ENCODE measurements around the gene CAPN12.

Gene CAPN12

DNA sequence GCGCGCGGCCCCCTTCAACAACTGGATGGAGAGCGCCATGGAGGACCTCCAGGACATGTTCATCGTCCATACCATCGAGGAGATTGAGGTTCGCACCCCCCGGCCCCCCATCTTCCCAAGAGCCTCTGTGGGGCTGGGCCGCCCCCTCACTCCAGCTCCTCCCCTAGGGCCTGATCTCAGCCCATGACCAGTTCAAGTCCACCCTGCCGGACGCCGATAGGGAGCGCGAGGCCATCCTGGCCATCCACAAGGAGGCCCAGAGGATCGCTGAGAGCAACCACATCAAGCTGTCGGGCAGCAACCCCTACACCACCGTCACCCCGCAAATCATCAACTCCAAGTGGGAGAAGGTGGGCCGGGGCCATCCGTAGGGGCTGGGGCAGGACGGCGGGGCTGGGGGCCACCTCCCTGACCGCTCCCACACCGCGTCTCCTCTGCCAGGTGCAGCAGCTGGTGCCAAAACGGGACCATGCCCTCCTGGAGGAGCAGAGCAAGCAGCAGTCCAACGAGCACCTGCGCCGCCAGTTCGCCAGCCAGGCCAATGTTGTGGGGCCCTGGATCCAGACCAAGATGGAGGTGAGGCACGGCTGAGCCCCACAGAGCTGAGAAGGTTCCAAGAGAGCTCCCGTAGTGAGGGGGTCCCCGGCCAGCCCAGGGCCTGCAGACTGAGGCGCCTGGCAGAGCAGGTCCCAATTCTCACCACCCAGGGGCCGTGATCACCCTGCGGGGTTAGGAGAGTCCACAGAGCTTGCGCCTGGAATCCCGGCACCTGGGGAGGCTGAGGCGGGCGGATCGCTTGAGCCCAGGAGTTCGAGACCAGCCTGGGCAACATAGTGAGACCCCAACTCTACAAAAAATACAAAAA lies 20.1 kb downstream of the CAPN12 start:
- no peak for DNase-seq

DNA sequence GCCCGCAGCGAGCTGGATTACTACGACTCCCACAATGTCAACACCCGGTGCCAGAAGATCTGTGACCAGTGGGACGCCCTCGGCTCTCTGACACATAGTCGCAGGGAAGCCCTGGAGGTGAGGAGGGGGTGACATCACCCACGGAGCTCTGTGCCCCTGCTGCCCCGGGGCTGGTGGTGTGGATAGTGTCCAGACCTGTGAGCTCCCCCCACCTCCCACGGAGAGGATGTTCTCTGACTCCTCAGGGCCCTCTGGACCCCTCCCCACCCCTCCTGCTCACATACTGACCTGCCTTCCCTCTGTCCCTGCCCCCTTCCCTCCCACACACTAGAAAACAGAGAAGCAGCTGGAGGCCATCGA lies 20.7 kb downstream of the CAPN12 start:
- DNase-seq: no peak

DNA sequence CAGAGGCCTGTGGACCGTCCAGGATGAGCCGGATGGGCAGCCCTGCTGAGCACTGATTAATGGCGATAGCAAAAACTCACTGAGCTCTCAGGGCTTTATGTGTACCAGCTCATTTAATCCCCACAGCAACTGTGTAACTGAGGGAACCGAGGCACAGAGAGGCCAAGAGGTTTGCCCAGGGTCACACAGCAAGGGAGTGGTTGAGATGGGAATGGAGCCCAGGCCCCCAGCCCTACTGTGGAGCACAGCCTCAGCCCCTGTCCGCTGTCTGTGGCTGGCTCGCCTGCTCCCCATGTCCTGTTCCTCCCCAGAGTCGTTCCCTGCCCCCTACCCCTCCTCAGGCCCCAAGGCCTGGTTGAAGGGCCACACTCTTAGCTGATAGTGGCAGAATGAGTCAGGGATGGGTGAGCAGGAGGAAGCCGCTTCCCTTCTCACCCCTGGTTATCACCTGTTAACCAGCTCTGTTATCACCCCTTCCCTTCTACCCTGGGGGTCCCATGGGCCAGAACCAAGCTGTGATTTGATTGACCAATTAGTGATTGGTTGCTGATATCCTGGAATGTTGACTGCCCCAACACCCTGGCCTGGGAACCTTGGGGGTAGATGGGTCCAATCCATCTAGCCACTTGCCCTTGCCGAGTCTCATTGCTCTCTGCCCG lies 21.2 kb downstream of the CAPN12 start:
- DNase-seq: no peak

DNA sequence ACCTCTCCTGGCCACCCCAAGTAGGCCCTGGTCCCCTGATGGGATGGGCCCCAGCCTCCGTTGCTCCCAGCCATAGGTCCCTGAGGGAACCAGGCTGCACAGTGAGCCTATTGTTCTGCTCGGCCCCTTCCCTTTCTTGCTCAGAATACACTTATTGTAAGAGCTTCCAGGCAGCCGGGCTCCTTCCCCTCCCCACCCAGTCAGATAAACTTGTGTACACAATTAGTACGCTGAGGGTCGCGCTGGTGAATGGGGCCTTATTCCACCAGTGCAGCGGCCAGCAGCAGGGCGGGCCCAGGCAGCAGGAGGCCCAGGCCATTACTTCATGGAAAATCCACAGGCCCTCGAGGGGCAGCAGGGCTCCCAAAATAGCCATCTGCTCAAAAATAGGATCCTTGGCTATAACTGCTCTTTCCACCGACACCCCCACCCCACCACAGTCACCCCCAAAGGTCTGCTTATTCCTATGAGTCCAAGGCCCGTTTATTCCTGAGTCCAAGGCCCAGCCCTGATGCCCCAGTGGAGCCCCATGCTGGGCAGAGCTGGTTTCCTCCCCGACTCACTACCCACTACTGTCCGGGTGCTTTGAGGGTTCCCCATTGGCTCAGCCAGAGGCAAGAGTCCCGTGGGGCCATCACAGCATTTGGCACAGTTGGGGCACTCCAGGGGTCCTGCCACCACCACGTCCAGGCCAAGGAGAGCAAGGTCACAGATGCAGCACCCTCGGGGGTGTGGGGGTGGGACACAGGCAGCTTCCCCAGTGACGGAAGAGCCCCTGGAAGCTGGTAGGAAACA lies 22.1 kb downstream of the CAPN12 start:
- no peak for DNase-seq

DNA sequence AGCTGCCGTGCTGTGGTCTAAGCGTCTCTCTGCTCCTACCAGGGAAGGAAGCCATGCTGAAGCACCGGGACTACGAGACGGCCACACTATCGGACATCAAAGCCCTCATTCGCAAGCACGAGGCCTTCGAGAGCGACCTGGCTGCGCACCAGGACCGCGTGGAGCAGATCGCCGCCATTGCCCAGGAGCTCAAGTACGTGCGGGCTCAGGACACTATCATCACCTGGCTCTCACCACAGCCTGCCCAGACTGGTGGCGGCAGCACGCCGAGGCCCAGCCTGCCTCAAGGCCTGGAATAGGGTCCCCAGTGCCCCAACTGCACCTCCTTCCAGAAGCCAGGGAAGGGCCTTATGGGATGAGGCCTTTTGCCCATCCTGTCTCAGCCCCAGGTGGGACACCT lies 22.8 kb downstream of the CAPN12 start:
- DNase-seq: no peak

DNA sequence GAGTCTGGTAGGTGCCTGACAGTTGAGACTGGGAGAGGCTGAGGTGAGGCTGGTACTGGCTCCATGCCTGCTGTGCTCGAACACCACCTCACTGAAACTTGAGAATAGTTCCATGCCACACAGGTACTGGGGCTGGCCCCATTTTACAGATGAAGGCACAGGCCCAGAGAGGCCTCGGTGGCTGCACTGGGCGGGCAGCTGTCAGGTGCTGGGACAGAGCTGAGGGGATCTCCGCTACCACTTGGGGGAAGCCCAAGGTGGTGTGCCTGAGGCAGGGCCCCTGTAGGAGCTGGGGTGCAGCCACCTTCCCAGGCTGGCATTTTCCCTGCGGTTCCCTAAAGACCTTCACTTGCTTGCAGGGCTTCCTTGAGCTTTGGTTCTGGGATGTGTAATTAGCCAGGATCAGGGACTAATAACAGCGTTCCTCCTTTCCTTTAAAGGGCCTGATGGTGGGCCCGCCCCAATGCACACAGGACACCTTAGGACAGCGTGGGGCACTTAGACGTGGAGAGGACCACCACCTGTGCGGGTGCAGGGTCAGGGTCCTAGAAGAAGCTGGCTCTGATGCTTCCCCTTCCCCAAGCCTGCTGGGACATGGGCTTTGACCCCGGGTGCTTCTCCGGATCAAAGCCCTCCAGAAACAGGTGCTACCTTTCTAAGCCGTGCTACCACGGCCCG lies 23.6 kb downstream of the CAPN12 start:
- no peak for DNase-seq

DNA sequence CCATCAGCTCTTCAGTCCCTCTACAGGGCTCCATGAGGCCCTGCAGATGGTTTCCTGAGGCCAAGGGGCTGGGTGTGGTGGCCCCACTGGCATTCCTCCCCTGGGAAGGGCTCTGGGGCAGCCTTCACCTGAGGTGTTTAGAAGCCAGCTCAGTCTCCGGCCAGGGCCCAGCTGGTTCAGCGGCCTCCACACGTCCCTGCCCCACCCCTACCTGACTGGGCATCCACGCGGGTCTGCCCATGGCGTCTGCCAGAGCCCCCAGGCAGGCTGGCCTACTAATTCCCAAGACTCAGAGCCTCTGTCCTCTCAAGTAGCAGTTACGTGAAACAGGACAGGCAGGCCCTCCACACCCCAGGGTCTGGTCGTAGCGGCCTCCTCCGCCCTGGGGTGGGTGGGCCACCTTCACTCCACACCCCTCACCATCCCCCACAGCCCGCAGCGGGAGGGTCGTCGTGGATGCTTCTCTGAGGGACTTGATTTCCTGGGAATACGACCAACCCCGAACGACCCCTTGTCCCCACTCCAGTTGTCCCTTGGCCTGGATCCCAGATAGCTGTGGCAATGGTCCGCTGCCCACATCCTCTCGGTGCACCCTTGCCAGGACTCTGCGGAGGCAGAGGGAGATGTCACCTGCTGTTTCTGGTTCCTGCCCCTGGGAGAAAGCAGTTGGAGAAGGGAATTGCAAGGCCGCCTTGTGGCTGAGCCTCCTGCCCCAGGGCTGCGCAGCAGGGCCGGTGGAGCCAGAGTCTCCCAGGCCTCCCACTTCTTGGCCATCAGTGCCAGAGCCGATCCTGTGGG lies 24.3 kb downstream of the CAPN12 start:
- DNase-seq: no peak

DNA sequence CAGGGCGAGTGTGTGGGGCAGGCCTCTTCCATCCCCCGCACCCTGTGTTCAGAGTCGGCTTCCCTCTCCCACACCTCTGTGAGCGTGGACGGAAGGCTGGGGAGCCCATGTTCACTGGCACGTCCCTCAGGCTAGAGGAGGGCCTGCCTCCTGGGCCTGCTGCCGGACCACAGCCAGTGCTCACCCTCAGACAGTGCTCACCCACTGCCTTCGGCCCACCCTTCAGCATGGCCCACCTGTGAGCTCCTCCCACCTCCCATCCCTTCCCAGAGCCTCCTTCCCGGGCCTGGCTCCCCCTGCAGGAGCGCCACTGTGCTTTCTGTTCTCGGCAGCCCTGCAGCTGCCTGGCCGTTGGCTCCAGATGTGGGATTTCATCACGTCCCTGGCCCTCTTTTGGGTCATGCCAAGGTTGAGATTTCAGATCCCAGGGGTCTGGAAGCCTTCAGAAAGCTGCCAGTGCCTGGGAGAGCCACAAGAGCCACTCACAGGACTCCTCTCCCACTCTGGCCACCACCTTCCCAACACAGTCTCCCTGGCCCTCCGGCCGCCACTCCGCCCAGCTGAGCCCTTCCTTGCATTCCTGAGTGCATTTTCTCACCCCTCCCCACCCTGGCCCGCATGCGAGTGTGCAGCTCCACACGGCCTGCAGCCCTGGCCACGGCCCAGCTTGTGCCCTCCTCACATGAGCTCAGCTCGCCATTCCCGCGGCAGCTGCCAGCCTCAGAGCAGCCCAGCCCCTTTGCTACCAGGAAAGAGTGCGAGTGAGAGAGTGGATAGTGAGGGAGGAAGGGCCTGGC lies 25.3 kb downstream of the CAPN12 start:
- DNase-seq: no peak

DNA sequence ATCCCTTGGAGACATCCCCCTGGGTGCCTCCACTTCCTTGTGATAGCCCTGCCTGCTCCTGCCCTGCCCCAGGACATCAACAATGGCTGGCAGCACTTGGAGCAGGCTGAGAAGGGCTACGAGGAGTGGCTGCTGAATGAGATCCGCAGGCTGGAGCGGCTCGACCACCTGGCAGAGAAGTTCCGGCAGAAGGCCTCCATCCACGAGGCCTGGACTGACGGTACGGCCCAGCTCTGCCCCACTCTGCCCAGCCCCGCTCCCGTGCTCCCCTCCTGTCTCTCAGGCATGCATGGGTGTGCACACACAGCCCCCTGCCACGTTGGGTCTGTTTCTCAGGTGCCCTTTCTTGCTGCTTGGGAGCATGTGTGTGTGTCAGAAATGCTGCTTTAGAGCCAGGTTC lies 26.4 kb downstream of the CAPN12 start:
- DNase-seq: no peak

DNA sequence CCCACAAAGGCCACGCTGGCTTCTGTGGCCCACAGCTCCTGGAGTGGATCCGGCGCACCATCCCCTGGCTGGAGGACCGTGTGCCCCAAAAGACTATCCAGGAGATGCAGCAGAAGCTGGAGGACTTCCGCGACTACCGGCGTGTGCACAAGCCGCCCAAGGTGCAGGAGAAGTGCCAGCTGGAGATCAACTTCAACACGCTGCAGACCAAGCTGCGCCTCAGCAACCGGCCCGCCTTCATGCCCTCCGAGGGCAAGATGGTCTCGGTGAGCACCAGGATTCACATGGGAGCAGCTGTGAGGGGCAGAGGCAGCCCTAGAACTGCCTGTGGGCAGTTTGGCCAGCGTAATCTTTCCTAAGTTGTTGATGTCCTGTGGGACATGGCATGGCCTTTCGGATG lies 27.2 kb downstream of the CAPN12 start:
- no peak for DNase-seq

DNA sequence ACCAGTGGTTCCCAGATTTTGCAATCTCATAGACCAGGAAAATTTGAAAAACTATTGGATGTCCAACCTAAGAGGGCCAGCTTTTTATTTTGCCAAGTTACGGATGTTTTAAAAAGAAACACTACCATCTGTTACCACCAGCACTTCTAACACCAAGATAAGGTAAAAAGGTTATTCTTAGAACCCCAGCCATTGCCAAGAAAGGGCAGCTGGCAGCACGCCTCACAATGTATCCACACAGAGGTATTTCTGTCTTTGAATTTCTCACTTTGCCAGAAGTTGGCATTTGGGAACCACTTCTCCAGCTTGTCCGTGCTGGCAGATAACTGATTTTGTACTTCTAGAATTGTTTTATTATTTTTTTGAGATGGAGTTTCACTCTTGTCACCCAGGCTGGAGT lies 28.7 kb downstream of the CAPN12 start:
- no peak for DNase-seq

DNA sequence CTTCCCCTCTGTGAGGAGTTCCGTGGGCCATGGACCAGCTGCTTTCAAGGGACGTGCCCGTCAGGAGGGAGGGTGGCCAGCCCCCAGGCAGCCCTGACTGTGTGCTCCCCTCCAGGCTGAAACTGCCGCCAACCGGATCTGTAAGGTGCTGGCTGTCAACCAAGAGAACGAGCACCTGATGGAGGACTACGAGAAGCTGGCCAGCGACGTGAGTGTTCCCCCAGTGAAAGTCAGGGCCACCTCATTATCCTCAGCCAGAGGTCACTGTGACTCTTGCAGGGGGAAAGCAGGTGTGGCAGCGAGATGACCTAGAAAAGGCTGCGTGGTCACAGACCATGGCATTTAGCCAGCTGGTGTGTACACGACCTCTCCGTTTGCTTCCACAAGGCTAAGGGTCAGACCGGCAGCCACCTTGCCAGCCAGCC lies 29.9 kb downstream of the CAPN12 start:
- no peak for DNase-seq

DNA sequence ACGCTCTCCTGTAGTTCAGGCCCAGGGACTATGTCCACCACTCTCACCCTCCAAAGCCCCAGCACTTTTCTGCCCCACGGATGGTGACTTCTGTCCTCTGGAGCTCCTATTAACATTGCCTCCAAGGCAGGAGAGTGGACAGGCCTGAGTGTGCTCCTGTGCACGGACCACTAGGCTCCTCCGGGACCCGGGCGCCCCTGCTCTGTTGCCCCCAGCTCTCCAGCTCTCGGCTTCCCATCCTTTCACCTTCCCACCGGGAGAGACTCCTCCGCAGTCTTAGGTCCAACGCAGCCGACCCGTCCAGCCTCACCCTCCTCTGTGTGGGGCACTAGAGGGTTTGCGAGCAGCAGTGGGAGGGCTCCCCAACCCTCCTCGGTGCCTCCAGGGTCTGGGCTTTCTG lies 30.4 kb downstream of the CAPN12 start:
- no peak for DNase-seq

DNA sequence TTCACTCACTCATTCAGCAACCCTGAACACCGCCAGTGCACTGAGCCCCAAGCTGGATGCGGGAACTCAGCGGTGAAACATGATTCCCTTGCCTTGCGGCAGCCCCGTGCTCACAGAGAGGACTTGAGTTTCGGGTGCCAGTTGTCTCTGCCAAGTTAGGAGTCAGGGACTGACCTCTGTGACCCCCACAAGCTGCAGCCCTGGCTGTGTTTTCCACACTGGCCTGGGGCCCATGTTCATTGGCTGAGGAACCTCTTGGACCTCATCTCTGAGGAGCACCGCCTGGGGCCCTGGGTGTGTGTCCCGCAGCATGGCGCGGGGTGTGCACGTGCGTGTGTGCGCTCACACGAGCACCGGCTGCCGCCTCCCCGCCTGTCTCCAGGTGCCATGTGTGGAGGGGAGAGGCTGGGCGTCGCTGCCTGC lies 31.0 kb downstream of the CAPN12 start:
- DNase-seq: no peak

DNA sequence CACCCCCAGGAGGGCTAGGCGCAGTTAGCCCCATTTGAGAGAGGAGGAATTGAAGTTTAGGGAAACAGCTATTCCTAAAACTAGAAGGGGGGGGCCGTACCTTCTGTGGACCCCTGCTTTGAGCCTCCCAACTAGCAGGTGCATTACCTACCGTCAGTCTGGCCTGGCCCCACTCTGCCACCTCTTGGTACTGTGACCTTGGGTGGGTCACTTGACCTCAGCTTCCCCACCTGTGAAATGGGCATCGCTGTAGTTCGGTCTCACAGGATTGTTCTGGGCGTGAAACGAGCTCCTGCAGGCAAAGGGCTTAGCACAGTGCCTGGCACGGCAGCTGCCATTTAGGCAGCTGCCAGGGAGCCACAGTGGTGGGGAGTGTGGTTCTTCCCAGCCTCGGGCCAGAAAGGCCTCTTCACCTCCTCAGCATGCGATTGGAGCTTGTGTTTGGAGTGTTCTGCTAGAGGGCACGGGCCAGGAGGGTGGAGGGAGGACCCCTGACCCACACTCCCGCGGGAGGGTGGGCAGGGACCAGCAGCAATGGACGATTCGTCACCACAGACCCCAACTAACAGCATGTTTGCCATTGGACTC lies 32.0 kb downstream of the CAPN12 start:
- no peak for DNase-seq

DNA sequence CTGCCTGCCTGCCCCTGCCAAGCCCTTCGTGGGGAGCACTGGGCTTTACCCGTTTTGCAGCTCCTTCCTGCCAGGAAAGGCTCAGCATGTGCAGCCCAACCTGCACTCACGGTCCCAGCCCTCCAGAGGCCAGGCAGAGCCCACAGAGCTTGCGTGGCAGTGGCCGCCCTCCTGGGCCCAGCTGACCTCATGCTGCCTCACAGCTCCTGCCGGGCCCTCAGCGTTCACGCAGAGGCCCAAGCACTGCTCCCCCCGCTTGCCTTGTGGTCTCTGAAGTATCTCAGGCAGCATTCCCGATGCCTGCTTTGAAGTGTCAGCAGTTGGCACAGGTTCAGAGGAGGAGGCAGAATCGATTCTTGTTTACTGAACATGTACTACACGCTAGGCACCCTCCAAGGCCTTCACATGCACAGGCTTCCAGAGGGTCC lies 32.5 kb downstream of the CAPN12 start:
- no peak for DNase-seq

DNA sequence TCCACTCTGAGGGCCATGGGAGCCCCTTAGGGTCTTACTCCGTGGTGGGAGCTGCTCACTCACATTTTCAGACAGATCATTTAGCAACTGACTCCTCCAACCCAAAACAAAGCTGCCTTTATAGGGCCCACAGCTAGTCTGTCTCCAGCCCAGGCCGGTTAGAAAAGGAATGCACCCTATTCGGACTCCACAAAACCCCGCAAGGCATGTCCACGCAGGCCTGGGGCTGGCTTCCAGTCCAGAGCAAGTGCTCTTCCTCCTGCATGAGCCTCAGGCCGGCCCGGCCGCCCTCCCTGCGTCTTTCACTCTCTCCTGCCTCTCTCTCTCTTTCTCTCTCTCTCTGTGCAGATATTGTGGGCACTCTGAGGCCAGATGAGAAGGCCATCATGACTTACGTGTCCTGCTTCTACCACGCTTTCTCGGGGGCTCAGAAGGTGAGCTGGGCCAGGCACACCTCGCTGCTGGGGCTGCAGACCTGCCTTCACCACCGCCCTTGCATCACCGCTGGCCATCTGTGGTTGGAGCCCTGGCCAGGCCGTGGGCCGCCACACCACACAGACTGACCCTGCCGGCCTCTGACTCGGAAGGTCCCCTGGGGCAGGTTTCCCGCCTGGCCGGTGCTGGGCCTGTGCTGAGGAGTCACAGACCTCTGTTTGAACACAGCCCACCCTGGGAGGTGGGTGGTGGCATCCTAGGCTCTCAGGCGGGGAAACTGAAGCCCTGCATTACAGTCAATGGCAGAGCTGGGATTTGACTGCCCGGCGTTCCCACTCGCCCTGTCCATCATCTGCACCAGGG lies 33.1 kb downstream of the CAPN12 start:
- no peak for DNase-seq

DNA sequence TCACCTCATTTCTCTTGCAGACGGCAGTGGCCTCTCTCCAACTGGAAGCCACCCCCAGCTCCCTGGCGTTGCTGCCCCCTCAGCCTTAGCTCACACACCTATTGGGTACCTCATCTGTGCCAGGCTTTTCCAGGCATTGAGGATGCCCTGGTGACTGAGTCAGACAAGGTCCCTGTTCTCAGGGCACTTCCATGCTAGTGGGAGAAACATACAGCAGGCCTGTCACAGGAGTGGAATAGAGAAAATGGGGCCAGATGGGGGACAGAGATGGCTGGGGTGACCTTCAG lies 33.9 kb downstream of the CAPN12 start:
- DNase-seq: no peak

DNA sequence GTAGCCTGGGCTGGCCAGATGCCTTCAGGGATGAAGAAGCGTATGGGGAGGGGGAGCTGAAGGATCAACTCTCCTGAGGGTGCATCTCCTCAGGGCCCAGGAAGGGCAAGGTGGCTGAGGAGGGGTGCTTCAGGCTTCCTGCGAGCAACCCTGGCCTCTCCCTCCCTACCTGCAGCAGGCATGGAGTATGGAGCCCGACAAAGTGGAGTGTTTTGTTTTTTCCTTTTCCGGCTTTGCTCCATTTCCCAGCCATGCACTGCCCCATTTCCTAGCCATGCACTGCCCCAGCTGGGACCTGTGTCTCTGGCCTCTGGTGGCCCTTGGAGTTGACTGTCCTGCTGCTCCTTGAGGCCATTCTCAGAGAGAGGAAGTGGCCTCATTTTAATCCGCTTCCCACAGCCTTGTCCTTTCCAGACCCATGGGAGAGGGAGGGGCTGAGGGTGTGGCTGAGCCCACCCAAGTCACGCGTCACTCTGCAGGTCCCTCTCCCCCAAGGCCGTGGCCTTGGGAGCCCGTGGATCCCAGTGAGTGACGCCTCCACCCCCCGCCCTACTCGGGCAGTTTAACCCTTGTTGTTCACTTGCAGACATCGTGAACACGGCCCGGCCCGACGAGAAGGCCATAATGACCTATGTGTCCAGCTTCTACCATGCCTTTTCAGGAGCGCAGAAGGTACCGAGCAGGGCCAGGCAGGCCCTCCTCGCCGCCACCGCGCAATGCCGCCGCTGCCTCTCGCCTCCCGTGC lies 34.4 kb downstream of the CAPN12 start:
- no peak for DNase-seq

DNA sequence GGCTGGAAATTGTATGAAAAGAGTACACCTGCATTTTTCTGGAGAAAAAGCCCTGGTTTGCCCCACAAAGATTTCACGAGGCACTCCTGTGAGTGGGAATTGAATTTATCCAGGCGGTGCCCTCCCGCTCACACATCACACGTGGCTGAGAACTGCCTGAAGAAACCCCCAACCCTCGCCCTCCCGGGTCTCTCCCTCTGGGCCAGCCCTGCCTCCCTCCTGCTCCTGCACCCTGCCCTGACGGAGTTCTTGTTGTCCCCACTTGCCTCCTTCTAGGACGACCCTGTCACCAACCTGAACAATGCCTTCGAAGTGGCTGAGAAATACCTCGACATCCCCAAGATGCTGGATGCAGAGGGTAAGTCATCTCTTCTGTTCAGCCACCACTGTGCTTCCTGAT lies 35.2 kb downstream of the CAPN12 start:
- no peak for DNase-seq

Measured in T-helper 1 cell (primary cell).